Activated gamma-delta T cell (primary cell): ENCODE data around the gene ENHO.
"Not testable (repeated sequence)": the region's sequence is repeated elsewhere in the genome, so short reads cannot be mapped to it uniquely, and the experiment has no call there.

Experiments
- DNase-seq: peaks from one replicate; lab custom pipeline; 2025; lab: John Stamatoyannopoulos, UW

ENHO gene

GRCh38 chr9:34555500-34555899 is 32.7 kb upstream of the ENHO start:
- no peak for DNase-seq

GRCh38 chr9:34555002-34555348 is 32.2 kb upstream of the ENHO start:
- DNase-seq, result no peak

GRCh38 chr9:34554211-34555001 is 31.6 kb upstream of the ENHO start:
- DNase-seq, result no peak

- no peak for DNase-seq
Measured at GRCh38 chr9:34553511-34554021, 30.8 kb upstream of the ENHO start.

GRCh38 chr9:34552986-34553385 is 30.2 kb upstream of the ENHO start:
- DNase-seq, result no peak

- DNase-seq, result no peak
Measured at GRCh38 chr9:34552606-34552981, 29.8 kb upstream of the ENHO start.

- DNase-seq, result no peak
Measured at GRCh38 chr9:34551751-34552605, 29.2 kb upstream of the ENHO start.

- no peak for DNase-seq
Measured at GRCh38 chr9:34550681-34551270, 28.0 kb upstream of the ENHO start.

GRCh38 chr9:34550016-34550680 is 27.4 kb upstream of the ENHO start:
- DNase-seq, result no peak

- no peak for DNase-seq
Measured at GRCh38 chr9:34549407-34549732, 26.6 kb upstream of the ENHO start.

GRCh38 chr9:34547960-34548611 is 25.3 kb upstream of the ENHO start:
- DNase-seq, result no peak

- no peak for DNase-seq
Measured at GRCh38 chr9:34546834-34547827, 24.3 kb upstream of the ENHO start.

- no peak for DNase-seq
Measured at GRCh38 chr9:34546102-34546833, 23.5 kb upstream of the ENHO start.

- DNase-seq, result no peak
Measured at GRCh38 chr9:34545497-34545896, 22.7 kb upstream of the ENHO start.

- DNase-seq, result no peak
Measured at GRCh38 chr9:34544035-34544434, 21.2 kb upstream of the ENHO start.

GRCh38 chr9:34541540-34541939 is 18.8 kb upstream of the ENHO start:
- no peak for DNase-seq

GRCh38 chr9:34540827-34541226 is 18.0 kb upstream of the ENHO start:
- DNase-seq, result no peak

GRCh38 chr9:34536685-34537084 is 13.9 kb upstream of the ENHO start:
- DNase-seq, result no peak

- not testable (repeated sequence) for DNase-seq
Measured at GRCh38 chr9:34532041-34532440, 9.3 kb upstream of the ENHO start.

- DNase-seq, result no peak
Measured at GRCh38 chr9:34526026-34526425, 3.2 kb upstream of the ENHO start.
